HepG2 (cell line): ENCODE results near the gene C17orf58. TPM values are rescaled to one million over a fixed set of nuclear protein-coding genes. Genes with fewer than 3 reads are reported as not detected.

Experiments
- ARID2 ChIP-seq: sonication (generic); formaldehyde crosslinking; IDR thresholded peaks from 2 replicates; pipeline ENCODE4 v1.8.1; 2022; ENCODE audit warnings: mild to moderate bottlenecking, missing genetic modification reagents, borderline replicate concordance
- ARID4A ChIP-seq: sonication (generic); formaldehyde crosslinking; IDR thresholded peaks from 2 replicates; pipeline ENCODE4 v1.5.0; 2020; ENCODE audit warnings: mild to moderate bottlenecking, missing genetic modification reagents, borderline replicate concordance
- MEF2D ChIP-seq: sonication (generic); formaldehyde crosslinking; IDR thresholded peaks from 2 replicates; pipeline ENCODE4 v1.5.1; 2020; ENCODE audit warnings: mild to moderate bottlenecking, missing genetic modification reagents
- MNT ChIP-seq: fragments of 450-650 bp; IDR thresholded peaks from 2 replicates; pipeline ENCODE4 v1.6.1; 2016
- MYPOP ChIP-seq: sonication (generic); formaldehyde crosslinking; IDR thresholded peaks from 2 replicates; pipeline ENCODE4 v1.8.1; 2023; ENCODE audit warnings: mild to moderate bottlenecking, moderate library complexity, missing genetic modification reagents
- PHF21A ChIP-seq: sonication (generic); formaldehyde crosslinking; IDR thresholded peaks from 2 replicates; pipeline ENCODE4 v1.5.0; 2020; ENCODE audit warnings: mild to moderate bottlenecking, missing genetic modification reagents
- SAP130 ChIP-seq: IDR thresholded peaks from 2 replicates; pipeline ENCODE4 v1.6.1; 2016; ENCODE audit warnings: low read depth
- ZBTB10 ChIP-seq: sonication (generic); formaldehyde crosslinking; IDR thresholded peaks from 2 replicates; pipeline ENCODE4 v1.4.0; 2020; ENCODE audit warnings: missing genetic modification reagents, borderline replicate concordance
- ZKSCAN5 ChIP-seq: sonication (generic); formaldehyde crosslinking; IDR thresholded peaks from 2 replicates; pipeline ENCODE4 v1.5.1; 2020; ENCODE audit warnings: mild to moderate bottlenecking, missing genetic modification reagents
- ZNF20 ChIP-seq: sonication (generic); formaldehyde crosslinking; IDR thresholded peaks from 2 replicates; pipeline ENCODE4 v1.4.0; 2020; ENCODE audit warnings: mild to moderate bottlenecking, moderate library complexity, missing genetic modification reagents
- ZNF263 ChIP-seq: sonication (generic); formaldehyde crosslinking; IDR thresholded peaks from 2 replicates; pipeline ENCODE4 v1.4.0; 2020; ENCODE audit warnings: missing genetic modification reagents
- ZNF280D ChIP-seq: sonication (generic); formaldehyde crosslinking; IDR thresholded peaks from 2 replicates; pipeline ENCODE4 v1.5.1; 2020; ENCODE audit warnings: mild to moderate bottlenecking, missing genetic modification reagents
- ZNF350 ChIP-seq: sonication (generic); formaldehyde crosslinking; IDR thresholded peaks from 2 replicates; pipeline ENCODE4 v1.4.0; 2020; ENCODE audit warnings: mild to moderate bottlenecking, low read depth, missing genetic modification reagents, borderline replicate concordance
- ZNF550 ChIP-seq: sonication (generic); formaldehyde crosslinking; IDR thresholded peaks from 2 replicates; pipeline ENCODE4 v1.4.0; 2020; ENCODE audit warnings: mild to moderate bottlenecking, missing genetic modification reagents, borderline replicate concordance
- ZNF841 ChIP-seq: sonication (generic); formaldehyde crosslinking; IDR thresholded peaks from 2 replicates; pipeline ENCODE4 v1.8.1; 2023; ENCODE audit warnings: missing genetic modification reagents, borderline replicate concordance
- polyA plus RNA-seq, 8 experiments: library from polyadenylated mRNA; depleted of rRNA in 3 of 8; stranded (reverse) in 7 of 8; unstranded in 1 of 8; fragments of >200 nt; fragmentation: Illumina TruSeq in 4 of 8; extraction: Trizol in 4 of 8; gene quantifications; 2 replicates each; pipeline versions ENCODE4 v1.2.1 to v1.2.3, GENCODE V29; 2011 to 2016; ENCODE audit warnings: low read depth in 4 of 8, missing spikeins in 1 of 8, mixed read lengths in 1 of 8; ENCODE audit not compliant: insufficient read depth in 1 of 8
- total RNA-seq, 5 experiments: library from RNA; depleted of rRNA; stranded (reverse); fragments of >200 nt; fragmentation: Illumina TruSeq; extraction: Trizol; gene quantifications; 2 replicates each; pipeline ENCODE4 v1.2.3, GENCODE V29; 2016; ENCODE audit warnings: low read depth in 1 of 5

The C17orf58 gene
- total and polyA plus RNA-seq, 2 of the 13 experiments (the other 11 are each of a cell fraction or from before 2014, with no cell fraction given) = 15.6 to 15.8 TPM

GRCh38 chr17:68015081-68015723, 18.9 kb upstream of the C17orf58 start (continued):
- TF ChIP-seq MNT (no peak), MEF2D (CRISPR knock-in tag) (0 out of 2 replicates have a peak, but pooled peaks have one; percentile 54), PHF21A (CRISPR knock-in tag) (peak; percentile 43; the same call in 1 of the 2 replicates), MYPOP (CRISPR knock-in tag) (peak; percentile 45; the same call in 1 of the 2 replicates), ZBTB10 (CRISPR knock-in tag) (no peak), SAP130 (CRISPR knock-in tag) (0 out of 2 replicates have a peak, but pooled peaks have one; percentile 12), ZNF550 (CRISPR knock-in tag) (peak; percentile 48; the same call in 1 of the 2 replicates), ZNF20 (CRISPR knock-in tag) (no peak), ZNF350 (CRISPR knock-in tag) (peak; percentile 22; the same call in 1 of the 2 replicates), ZKSCAN5 (0 out of 2 replicates have a peak, but pooled peaks have one; percentile 54), ARID4A (CRISPR knock-in tag) (0 out of 2 replicates have a peak, but pooled peaks have one; percentile 45), ZNF841 (CRISPR knock-in tag) (no peak), ZNF280D (CRISPR knock-in tag) (0 out of 2 replicates have a peak, but pooled peaks have one; percentile 23), ZNF263 (peak; percentile 86), ARID2 (CRISPR knock-in tag) (0 out of 2 replicates have a peak, but pooled peaks have one; percentile 55)
